Ureter (tissue), 1 donor: Measurements from ENCODE around the gene SCAMP1. TPM values are rescaled to one million over a fixed set of nuclear protein-coding genes. Genes with fewer than 3 reads are reported as not detected.
"Not testable (repeated sequence)": the region's sequence is repeated elsewhere in the genome, so short reads cannot be mapped to it uniquely, and the experiment has no call there.

Experiments used
- DNase-seq: peaks from one replicate; pipeline ENCODE4 v3.0.0-alpha.2; 2020; ENCODE audit warnings: low spot score
- total RNA-seq: library from RNA; stranded (reverse); gene quantifications from one replicate; pipeline ENCODE4 v1.2.4, GENCODE V29; 2023
- donor health status: DM: yes; HTN: yes; CAD: no.

The SCAMP1 gene, protein sequence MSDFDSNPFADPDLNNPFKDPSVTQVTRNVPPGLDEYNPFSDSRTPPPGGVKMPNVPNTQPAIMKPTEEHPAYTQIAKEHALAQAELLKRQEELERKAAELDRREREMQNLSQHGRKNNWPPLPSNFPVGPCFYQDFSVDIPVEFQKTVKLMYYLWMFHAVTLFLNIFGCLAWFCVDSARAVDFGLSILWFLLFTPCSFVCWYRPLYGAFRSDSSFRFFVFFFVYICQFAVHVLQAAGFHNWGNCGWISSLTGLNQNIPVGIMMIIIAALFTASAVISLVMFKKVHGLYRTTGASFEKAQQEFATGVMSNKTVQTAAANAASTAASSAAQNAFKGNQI
- 41.1 TPM for total RNA-seq

DNA sequence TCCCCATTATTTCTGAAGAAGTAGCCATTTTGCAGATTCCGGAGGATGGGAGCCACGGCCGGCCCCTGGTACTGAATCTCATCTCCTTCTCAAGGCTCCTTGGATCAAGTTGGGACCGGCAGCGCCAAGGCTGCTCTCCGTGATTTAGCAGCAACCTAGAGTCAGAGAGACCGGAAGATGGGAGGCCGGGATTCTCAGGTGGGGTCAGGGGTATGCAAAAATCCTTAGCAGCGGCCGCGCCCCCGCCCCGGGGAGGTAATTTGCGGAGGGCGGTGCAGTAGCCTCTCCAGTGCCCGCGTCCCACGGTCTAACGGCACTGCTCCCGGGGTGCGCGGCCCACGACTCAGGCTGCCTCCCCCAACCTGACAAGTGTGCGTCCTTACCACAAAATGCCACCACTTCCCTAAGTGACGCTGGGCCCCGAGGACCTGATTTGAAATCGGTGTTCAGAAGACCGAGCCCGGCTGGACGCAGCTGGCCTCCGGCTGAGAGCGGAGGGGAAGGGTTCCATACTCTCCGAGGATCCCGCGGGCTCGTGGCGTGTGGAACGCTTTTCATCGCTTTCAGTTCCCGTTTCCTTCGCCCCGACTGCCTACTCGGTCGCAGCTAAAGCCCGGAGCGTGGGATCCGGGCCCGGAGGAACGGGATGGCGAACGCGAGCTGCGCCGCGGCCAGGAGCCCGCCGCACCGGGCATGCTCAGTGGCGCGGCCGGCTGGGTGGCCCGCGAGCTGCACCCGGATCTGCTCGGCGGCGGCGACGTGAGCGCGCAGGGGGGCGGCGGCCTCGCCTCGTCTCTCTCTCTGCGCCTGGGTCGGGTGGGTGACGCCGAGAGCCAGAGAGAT is at the start of gene SCAMP1:
Gene SCAMP1, plus strand, starts transcription at position 787 of the 843 bp plus-strand sequence. Its CDS starts 55 bp downstream, at position 842.
- peak; percentile 93 for DNase-seq

DNA sequence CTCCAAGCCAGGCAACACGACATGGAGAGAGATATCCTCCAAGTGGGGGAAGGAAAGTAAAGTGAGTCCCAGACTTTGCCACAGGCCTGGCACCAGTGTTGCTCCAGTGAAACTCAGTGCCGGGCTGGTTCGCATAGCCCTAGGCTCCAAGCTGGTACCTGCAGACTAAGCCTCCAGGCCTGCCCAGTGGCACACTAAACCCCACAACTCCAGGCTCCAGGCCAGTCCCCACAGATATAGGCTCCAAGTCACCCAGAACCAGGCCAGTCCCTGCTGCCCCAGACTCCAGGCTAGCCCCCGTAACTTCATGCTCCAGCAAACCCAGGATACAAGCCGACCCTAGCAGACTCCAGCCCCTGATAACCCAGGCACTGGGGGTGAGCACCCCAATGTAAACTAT is 42.9 kb upstream of the SCAMP1 start:
- DNase-seq = no peak

DNA sequence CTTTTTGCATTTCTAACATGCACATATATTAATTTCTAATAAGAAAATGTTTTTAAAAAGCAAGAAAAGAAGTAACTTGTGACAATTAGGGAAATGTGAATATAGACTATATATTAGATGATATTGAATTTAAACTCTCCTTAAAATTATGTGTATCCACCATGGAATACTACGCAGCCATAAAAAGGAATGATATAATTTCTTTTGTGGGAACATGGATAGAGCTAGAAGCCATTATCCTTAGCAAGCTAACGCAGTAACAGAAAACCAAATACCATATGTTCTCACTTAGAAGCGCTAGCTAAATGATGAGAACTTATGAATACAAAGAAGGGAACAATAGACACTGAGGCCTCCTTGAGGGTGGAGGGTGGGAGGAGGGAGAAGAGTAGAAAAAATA is 42.1 kb upstream of the SCAMP1 start:
- no peak for DNase-seq

DNA sequence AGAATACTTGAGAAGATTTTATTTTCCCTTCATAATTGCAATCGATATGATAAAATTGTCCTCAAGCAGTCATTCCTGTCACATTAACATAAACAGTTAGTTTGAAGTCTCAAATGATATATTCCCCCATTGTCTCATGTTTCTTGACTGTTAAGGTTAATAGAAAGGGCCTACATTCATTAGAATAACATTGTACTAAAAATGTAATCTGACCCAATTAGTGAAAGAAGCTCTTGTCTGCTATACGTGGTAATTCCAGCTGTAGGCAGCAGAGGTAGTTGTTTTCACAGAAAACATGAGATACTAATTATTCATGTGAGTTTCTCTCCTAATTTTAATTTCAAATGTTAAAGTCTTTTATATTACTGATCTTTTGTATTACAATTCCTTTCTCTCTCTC is 40.0 kb upstream of the SCAMP1 start:
- DNase-seq = no peak

DNA sequence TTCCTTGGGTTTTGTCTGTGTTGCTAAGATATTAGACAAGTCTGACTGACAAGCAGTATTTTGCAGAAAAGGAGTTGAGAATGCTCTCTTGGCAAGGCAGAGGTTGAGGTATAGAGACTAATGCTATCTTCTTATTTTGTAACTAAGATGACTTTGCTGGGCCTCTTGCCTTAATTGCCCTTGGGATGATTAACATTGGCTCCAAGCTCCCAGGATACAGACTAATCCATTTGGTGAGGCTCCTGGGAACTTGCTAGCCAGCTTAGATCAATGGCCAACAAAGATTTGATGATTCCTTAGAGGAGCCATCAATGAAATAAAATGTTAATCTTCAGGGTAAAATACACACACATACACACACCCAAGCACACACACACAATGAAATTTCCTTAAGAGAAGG is 37.2 kb upstream of the SCAMP1 start:
- DNase-seq = no peak

DNA sequence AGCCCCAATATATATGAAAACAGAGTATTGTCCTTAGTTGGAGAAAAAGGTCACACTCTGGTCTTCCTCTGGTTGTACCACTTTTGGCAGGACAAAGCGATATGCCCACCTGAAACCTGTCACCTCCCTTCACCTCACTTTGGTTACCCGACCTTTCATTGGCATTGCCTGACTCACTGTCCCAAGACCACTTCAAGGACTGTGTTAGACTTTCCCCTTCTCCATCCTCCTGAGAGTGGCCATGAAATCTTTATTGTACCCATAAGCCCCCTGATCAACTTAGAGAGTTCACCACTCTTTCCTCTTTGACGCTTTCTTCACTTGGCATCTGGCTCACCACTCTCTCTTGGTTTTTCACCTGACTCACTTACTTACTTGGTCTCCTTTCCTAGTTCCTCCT is 33.5 kb upstream of the SCAMP1 start:
- DNase-seq = no peak

DNA sequence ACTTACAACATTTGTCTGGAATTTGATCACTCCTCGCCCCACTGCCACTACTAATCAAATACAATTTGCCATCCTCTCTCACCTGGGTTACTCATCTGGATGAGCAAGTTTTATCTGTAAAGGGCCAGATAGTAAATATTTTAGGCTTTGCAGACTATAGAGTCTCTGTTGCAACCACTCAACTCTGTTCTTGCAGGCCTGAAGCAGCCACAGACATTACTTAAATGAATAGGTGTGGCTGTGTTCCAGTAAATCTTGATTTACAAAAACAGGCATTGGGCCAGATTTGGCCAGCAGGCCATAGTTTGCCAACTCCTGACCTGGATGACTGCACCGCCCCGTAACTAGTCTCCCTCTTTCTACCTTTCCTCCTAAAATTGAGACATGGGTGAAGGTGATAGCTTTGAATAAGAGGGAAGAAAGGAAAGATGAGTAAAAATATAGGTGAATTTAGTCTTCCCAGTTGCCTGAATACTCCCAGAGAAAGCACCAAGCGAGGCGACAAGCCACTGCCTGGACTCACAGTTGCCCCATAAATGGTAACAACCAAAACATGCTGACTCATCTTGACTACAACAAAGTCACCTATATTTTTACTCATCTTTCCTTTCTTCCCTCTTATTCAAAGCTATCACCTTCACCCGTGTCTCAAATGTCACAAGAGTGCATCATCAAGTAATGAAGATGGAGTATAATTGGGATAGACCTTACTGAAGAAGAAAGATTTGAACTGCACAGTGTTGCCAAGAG is 32.5 kb upstream of the SCAMP1 start:
- DNase-seq = no peak

DNA sequence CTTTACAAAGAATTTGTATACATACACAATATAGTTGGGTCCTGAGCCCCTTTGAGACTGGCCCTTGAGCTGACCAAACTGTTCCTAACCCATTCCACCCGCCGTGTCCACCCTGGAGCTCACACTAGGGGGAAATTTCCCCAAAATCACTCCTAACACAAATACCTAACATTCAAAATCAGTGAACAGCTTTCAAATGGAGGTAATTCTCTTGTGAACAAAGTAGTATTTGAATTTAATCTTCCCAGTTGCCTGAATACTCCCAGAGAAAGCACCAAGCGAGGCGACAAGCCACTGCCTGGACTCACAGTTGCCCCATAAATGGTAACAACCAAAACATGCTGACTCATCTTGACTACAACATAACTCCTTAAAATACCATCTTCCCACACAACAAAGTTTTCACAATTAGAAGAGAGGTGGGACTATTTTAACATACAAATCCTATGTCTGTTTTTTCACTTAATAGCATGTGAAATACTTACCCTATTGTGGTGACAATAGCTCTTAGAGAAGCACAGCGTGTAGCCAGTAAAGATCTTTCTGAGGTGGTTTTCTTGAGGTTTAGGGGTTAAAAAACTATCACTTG is 31.7 kb upstream of the SCAMP1 start:
- no peak for DNase-seq

DNA sequence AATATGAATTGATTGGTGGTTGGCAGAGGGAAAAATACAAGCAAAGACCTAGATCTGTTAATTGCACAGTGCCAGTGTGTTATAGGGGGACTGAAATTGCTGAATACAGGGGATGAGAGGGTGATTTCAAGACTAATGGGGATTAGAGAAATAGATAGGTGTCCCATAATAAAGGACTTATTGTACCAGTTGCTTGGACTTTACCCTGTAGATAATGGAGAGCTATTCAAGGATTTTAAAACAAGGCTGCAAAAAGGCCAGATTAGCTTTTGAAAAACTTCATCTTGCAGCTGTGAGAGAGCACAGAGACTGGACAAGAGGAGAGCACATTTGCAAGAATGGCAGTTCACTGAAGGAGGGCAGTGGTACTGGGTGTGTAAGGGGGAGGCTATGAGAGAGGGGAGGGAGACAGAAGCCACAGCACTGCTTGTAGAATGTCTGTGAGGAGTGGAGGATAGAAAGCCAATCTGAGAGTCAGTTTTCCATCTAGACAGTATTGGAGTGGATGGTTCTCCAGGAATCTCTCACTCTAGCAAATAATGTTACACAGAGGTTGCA is 28.8 kb upstream of the SCAMP1 start:
- no peak for DNase-seq

DNA sequence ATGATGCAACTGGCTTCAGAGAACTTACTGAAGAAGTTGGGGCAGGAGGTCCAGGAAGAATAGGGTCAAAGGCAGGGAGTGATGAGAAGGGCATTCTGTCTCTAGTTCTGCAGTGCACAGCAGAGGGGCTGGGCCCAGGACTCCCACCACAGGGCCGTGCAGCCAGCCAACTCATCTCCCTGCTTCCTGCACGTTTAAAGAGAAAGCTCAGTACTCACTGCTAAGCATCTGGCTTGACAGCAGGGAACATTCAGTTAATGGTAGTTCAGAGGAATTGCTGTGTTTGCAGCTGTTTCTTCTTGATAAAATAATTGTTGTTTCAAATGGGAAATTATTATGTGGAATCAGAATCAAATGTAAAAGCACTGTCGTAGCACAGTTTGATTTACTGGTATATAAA is 25.6 kb upstream of the SCAMP1 start:
- DNase-seq = no peak

DNA sequence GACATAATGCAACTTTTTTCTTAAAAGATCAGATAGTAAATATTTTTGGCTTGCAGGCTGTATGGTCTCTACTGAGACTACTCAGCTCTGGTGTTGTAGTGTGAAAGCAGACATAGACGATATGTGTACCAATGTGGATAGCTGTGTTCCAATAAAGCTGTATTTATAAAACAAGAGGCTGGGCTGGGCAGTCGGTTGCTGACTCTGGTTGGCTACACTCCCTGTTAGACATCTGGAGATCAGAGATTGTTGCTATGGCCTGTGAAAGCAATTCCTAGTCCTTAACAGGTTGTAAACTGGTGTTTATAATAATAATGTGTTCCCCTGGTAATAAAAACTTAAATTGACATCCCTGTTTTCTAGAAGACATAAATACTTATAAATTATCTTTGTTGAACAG is 24.4 kb upstream of the SCAMP1 start:
- DNase-seq = no peak

DNA sequence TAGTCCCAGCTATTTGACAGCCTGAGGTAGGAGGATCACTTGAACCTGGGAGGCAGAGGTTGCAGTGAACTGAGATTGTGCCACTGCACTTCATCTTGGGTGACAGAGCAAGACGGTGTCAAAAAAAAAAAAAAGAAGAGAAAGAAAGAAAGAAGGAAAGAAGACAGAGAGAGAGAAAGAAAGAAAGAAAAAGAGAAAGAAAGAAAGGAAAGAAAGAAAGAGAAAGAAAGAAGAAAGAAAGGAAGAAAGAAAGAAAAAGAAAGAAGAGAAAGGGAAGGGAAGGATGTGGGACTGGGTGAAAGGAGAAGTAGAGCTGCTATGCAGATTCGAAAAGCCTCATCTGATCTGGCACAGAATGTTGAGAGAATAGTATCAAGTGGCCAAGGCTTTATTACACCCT is 23.7 kb upstream of the SCAMP1 start:
- no peak for DNase-seq

DNA sequence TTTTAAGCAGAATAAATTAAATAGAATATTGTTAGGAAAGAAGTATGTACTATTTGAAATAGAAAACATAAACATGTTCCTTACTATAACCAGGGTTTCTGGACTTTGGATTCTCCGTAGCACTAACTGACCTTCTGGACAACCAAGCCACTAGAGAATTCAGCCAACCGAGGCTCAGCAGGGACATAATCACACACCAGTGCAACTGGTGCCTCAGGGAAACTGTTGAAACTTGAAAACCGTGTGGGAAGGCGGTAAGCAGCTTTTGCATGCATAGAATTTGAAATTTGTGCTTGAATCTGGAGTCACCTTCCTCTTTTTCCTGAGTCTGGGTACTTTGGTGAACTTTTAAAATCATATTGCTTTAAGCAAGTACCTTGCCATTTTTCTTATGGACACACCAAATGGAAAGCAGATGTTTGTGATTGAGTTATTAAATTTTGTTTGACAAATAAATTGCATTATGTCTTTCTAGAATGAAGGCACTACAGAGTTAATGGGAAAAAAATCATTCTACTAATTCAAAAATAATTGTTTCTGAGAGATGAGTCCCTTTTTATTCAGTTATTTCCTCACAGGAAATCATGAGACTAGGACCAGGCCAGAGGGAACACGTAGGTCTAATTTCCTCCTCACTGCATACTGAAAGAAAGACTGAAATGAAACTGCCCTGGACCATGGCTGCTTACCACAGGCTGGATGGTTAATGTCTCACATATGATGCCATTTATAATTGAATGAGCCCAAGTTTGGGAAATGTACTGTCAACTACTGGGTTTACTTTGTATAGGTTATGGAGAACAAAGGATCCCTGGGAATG is 20.6 kb upstream of the SCAMP1 start:
- DNase-seq = no peak

DNA sequence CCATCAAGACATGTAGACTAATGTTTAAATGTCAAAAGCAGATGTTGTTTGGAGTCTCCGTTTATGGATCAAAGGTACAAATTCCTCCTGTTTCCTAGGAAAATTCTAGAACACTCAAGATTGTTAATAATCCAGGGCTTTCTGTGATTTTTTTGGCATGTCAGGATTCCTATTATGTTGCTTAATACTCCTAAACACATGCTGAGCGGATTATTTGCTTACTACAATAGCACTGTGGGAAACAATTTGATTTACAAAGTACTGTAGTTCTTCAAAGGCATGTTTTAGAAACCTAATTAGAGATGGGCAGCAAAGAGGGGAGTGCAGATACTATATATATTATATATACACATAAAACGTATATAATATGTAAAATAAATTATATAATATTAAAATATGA is 19.0 kb upstream of the SCAMP1 start:
- DNase-seq = no peak

DNA sequence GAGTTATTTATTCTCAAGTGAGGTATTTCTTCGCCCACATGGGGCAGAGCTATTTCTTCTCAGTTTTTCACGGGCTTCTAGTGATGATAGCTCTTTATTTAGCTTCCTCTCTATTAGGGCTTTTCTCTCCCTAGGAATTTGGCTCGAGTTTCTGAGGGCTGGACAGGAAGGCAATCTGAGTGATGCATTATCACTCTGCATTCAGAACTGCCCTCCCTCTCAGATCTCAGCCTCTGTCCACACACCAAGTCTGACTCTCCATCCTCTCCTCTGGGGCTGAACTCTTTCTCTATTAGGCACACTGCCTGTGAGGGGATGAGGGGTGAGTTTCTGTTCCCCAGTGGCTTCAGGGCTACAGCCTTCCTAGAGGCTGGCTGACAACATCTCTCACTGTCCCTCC is 14.9 kb upstream of the SCAMP1 start:
- DNase-seq = no peak

DNA sequence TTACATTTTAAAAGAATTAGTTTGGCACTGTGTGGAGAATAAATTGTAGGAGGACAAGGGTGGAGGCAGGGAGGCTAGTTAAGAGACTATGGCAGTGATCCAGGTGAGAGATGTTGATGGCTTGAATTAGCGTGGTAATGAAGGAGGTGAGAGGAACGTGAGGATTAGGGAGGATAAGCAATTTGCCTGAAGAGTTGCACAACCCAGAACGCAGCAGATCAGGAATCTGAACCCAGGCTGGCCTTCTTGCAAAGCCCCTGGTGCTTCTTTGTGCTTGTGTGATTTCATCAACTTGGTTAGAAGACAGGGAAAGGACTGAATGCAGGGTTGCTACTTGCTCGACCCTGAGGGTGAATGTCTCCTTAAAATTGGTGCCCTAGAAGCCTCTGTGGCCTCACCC is 6.9 kb upstream of the SCAMP1 start:
- no peak for DNase-seq

DNA sequence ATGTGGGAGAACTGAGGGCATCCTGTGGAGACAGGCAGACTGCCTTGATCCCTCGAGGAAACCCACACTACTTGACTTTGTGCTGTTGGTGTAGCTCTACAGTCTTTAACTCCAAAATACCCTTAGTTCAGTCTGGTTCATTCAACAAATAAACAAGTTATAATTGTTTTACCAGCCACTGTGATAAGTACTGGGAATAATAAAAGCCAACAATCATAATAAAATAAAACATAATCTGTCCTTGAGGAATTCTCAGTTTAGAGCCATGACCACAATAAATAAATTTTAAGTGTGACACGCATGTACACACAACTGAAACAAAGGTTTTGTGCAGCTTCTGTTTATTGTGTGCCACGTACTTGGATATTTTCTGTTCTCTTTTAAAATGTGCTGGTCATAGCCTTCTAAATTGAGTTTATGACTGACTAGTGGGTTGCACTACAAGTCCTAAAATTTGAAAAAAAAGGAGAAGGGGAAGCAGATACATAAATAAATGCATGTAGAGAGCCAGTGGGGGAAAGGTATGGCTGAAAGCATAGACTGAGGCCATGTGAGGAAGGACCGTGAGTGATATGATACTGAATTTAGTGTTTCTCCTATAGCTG is 6.2 kb upstream of the SCAMP1 start:
- DNase-seq = no peak

DNA sequence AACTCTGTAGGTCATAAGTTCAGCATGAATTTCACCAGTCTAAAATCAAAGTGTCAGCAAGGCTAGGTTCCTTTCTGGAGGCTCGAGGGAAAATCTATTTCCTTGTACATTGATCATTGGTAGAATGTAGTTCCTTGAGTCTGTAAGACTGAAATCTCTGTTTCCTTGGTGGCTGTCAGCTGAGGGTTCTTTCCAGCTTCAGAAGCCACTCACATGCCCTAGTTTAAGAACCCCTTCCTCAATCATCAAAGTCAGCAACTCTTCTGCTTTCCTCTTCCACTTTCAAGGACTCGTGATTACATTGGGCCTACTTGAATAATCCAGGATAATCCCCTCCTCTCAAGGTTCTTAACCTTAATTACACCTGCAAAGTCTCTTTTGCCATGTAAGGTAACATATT is 4.9 kb upstream of the SCAMP1 start:
- no peak for DNase-seq

DNA sequence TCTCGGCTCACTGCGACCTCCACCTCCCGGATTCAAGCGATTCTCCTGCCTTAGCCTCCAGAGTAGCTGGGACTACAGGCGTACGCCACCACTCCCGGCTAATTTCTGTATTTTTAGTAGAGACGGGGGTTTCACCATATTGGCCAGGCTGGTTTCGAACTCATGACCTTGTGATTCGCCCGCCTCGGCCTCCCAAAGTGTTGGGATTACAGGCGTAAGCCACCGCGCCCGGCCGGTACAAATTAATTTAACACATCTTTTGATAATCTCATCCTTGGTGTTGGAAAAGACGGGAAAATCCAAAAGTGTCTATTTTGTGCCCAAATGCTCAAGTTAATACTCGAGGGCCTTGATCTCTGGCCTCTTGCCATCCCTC is 974 bp upstream of the SCAMP1 start:
- not testable (repeated sequence) for DNase-seq

DNA sequence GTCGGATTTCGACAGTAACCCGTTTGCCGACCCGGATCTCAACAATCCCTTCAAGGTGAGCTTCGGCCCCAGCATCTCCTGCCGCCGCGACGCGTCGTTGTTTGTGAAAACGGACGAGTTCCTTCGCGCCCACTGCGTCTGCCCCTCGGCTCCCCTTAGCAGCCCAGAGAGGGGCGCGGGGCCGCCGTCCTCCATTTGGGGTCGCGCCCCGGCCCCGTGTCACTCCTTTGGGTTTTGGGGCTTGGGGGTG is 182 bp downstream of the SCAMP1 start:
- DNase-seq = no peak
